NCI-H1417 treated with DMSO at 0.1 percent for 48 hours (cell line): ENCODE results near the gene PCDHGA11.
"Not testable (repeated sequence)": the region's sequence is repeated elsewhere in the genome, so short reads cannot be mapped to it uniquely, and the experiment has no call there.

Experiments used
- DNase-seq: peaks from one replicate; lab custom pipeline; 2025; lab: John Stamatoyannopoulos, UW

The PCDHGA11 gene

GRCh38 chr5:141398608-141399007 is 22.2 kb upstream of the PCDHGA11 start:
- no peak for DNase-seq

DNA sequence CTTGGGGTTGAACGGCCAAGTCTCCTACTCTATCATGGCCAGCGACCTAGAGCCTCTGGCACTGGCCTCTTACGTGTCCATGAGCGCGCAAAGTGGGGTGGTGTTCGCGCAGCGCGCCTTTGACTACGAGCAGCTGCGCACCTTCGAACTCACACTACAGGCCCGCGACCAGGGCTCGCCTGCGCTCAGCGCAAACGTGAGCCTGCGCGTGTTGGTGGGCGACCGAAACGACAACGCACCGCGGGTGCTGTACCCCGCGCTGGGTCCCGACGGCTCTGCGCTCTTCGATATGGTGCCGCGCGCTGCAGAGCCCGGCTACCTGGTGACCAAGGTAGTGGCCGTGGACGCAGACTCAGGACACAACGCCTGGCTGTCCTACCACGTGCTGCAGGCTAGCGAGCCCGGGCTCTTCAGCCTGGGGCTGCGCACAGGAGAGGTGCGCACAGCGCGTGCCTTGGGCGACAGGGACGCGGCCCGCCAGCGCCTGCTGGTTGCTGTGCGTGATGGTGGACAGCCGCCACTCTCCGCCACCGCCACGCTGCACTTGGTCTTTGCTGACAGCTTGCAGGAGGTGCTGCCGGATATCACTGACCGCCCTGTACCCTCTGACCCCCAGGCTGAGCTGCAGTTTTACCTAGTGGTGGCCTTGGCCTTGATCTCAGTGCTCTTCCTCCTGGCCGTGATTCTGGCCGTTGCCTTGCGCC is 21.1 kb upstream of the PCDHGA11 start:
- DNase-seq = no peak

- no peak for DNase-seq
Observed at GRCh38 chr5:141402553-141403243, 18.2 kb upstream of the PCDHGA11 start, which contains the start of gene PCDHGA9. Gene PCDHGA9, plus strand, starts transcription at chr5:141402778. Its CDS starts 175 bp downstream, at chr5:141402953.

DNA sequence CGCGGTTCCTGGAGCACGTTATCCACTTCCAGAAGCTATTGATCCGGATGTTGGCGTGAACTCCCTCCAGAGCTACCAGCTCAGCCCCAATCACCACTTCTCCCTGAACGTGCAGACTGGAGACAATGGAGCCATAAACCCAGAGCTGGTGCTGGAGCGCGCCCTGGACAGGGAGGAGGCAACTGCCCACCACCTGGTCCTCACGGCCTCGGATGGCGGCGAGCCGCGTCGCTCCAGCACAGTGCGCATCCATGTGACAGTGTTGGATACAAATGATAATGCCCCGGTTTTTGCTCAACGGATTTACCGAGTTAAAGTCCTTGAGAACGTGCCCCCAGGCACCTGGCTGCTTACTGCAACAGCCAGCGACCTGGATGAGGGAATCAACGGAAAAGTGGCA is 17.5 kb upstream of the PCDHGA11 start:
- no peak for DNase-seq

GRCh38 chr5:141407790-141408505 is 12.9 kb upstream of the PCDHGA11 start, which contains the start of gene PCDHGB6:
Gene PCDHGB6, plus strand, starts transcription at chr5:141408021. Its CDS starts 182 bp downstream, at chr5:141408203.
- DNase-seq = not testable (repeated sequence)

- DNase-seq = no peak
Observed at GRCh38 chr5:141409598-141410306, 11.1 kb upstream of the PCDHGA11 start.

GRCh38 chr5:141411575-141411974 is 9.3 kb upstream of the PCDHGA11 start:
- no peak for DNase-seq

- no peak for DNase-seq
Observed at GRCh38 chr5:141412854-141413539, 7.9 kb upstream of the PCDHGA11 start, which contains the start of gene PCDHGA10. Gene PCDHGA10, plus strand, starts transcription at chr5:141412987. Its CDS starts 189 bp downstream, at chr5:141413176.

DNA sequence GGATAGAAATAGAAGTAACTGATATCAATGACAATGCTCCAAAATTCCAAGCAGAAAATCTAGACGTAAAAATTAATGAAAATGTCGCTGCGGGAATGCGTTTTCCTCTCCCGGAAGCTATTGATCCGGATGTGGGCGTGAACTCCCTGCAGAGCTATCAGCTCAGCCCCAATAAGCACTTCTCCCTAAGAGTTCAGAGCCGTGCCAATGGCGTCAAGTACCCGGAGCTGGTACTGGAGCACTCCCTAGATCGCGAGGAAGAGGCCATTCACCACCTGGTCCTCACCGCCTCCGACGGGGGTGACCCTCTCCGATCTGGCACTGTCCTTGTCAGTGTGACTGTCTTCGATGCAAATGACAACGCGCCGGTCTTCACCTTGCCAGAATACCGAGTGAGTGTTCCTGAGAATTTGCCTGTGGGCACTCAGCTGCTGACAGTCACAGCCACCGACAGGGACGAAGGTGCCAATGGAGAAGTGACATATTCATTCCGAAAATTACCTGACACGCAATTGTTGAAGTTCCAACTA is 7.2 kb upstream of the PCDHGA11 start:
- DNase-seq = no peak

GRCh38 chr5:141414548-141415274 is 6.1 kb upstream of the PCDHGA11 start:
- not testable (repeated sequence) for DNase-seq

GRCh38 chr5:141415275-141415618 is 5.6 kb upstream of the PCDHGA11 start:
- not testable (repeated sequence) for DNase-seq

DNA sequence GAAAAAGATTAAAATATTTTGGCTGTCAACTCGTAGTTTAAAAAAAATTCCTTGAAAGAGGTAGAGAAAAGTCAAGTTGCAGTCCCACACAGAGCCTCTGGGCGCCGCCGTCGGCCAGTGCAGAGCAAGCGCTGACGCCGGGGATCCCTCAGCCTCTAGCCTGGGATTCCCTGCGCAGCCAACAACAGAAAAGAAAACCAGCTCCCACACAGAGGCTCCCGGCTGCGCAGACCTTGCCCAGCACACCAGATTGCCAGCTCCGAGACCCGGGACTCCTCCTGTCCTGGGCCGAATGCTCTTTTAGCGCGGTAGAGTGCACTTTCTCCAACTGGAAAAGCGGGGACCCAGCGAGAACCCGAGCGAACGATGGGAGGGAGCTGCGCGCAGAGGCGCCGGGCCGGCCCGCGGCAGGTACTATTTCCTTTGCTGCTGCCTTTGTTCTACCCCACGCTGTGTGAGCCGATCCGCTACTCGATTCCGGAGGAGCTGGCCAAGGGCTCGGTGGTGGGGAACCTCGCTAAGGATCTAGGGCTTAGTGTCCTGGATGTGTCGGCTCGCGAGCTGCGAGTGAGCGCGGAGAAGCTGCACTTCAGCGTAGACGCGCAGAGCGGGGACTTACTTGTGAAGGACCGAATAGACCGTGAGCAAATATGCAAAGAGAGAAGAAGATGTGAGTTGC is 3.2 kb upstream of the PCDHGA11 start, which contains the start of gene PCDHGB7:
Gene PCDHGB7, plus strand, starts transcription at position 184 of the 679 bp plus-strand sequence. Its CDS starts 183 bp downstream, at position 367.
- DNase-seq = not testable (repeated sequence)

GRCh38 chr5:141419074-141419880 is 1.6 kb upstream of the PCDHGA11 start:
- DNase-seq = no peak

- DNase-seq = no peak
Observed at GRCh38 chr5:141421489-141421855, 621 bp downstream of the PCDHGA11 start.

- no peak for DNase-seq
Observed at GRCh38 chr5:141422742-141423291, 2.0 kb downstream of the PCDHGA11 start.

DNA sequence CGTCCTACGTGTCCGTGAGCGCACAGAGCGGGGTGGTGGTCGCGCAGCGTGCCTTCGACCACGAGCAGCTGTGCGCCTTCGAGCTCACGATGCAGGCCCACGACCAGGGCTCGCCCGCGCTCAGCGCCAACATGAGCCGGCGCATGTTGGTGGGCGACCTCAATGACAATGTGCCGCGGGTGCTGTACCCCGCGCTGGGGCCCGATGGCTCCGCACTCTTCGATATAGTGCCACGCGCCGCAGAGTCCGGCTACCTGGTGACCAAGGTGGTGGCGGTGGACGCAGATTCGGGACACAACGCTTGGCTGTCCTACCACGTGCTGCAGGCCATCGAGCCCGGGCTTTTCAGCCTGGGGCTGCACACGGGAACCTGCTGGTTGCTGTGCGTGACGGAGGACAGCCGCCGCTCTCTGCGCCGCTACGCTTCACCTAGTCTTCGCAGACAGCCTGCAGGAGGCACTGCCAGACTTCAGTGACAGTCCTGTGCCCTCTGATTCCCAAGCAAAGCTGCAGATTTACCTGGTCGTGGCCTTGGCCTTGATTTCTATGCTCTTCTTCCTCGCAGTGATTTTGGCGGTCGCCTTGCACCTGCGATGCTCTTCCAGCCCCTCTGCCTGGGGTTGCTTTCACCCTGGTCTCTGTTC is 7.1 kb downstream of the PCDHGA11 start:
- no peak for DNase-seq

DNA sequence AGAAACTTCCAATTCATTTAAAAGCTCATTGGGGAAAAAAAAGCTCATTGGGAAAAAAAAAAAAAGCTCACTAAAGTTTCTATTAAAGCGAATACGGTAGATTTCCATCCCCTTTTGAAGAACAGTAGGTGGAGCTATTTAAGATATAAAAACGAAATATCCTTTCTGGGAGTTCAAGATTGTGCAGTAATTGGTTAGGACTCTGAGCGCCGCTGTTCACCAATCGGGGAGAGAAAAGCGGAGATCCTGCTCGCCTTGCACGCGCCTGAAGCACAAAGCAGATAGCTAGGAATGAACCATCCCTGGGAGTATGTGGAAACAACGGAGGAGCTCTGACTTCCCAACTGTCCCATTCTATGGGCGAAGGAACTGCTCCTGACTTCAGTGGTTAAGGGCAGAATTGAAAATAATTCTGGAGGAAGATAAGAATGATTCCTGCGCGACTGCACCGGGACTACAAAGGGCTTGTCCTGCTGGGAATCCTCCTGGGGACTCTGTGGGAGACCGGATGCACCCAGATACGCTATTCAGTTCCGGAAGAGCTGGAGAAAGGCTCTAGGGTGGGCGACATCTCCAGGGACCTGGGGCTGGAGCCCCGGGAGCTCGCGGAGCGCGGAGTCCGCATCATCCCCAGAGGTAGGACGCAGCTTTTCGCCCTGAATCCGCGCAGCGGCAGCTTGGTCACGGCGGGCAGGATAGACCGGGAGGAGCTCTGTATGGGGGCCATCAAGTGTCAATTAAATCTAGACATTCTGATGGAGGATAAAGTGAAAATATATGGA is 9.7 kb downstream of the PCDHGA11 start, which contains the start of gene PCDHGA12:
Gene PCDHGA12, plus strand, starts transcription at position 176 of the 782 bp plus-strand sequence. Its CDS starts 253 bp downstream, at position 429.
- DNase-seq = no peak
